ENCODE measurements around the gene NOP56. TPM values are rescaled to one million over a fixed set of nuclear protein-coding genes. Genes with fewer than 3 reads are reported as not detected.
A peak's percentile ranks its signal among the peaks of the same experiment; 100 is the strongest.

NOP56 gene
- total and polyA plus RNA-seq, 9 donors: 62.0 to 207 (median 134) TPM

- intact Hi-C loops (cut with DNase I): loop anchor here in 2 of 4 donors (10.0 kb wide), 1 partner anchor 135 kb away; no protein-coding TSS in a partner anchor
- Histone ChIP-seq H3K9me3 (no peaks in the 10 kb centered on the region), H3K4me1 (ENCODE audit: insufficient read depth) (peaks cover 5% of the 10 kb centered on the region), H3K36me3 (no peaks in the 10 kb centered on the region), H3K27ac (no peak overlapping the region), H3K4me3 (no peak overlapping the region), H3K27me3 (no peaks in the 10 kb centered on the region)
- no peak for DNase-seq
- TF ChIP-seq EP300 (IDR thresholded peaks at IDR 0.05) (no peak), POLR2A (IDR thresholded peaks at IDR 0.05) (no peak), CTCF (IDR thresholded peaks at IDR 0.05) (no peak)
- 76 to 88% (median 81%) methylated on average over 10 of the region's 10 CpGs for WGBS, 3 donors
Measured at GRCh38 chr20:2659547-2659946, 7.1 kb downstream of the NOP56 start.

- no peaks in the 10 kb centered on the region for H3K9me3 ChIP-seq
- H3K4me1 ChIP-seq (ENCODE audit: insufficient read depth): peaks cover 5% of the 10 kb centered on the region
- H3K27me3 ChIP-seq: no peaks in the 10 kb centered on the region
- intact Hi-C loops (cut with DNase I): no loop called here
- H3K27ac ChIP-seq: peak overlapping the region; percentile 56 to 91
- H3K4me3 ChIP-seq: peak overlapping the region; percentile 70
- DNase-seq: no peak
- no peaks in the 10 kb centered on the region for H3K36me3 ChIP-seq
- 4 to 6% (median 4%) methylated on average over 13 of the region's 13 CpGs for WGBS, 3 donors
- TF ChIP-seq CTCF (IDR thresholded peaks at IDR 0.05) (no peak), EP300 (IDR thresholded peaks at IDR 0.05) (no peak), POLR2A (IDR thresholded peaks at IDR 0.05) (no peak)
Measured at GRCh38 chr20:2663364-2663886, 11.0 kb downstream of the NOP56 start.

- Histone ChIP-seq H3K27ac (peak within 1 kb of the TSS; percentile 56 to 91), H3K36me3 (no peaks in the 10 kb centered on the region), H3K27me3 (no peaks in the 10 kb centered on the region), H3K9me3 (no peaks in the 10 kb centered on the region), H3K4me3 (peak within 1 kb of the TSS; percentile 70), H3K4me1 (ENCODE audit: insufficient read depth) (peaks cover 5% of the 10 kb centered on the region)
- DNase-seq: peak; percentile 89 to 95 (median 93)
- intact Hi-C loops (cut with DNase I): no loop called here
- 6 to 9% (median 8%) methylated on average over 43 to 49 of the region's 49 CpGs for WGBS, 3 donors
- TF ChIP-seq CTCF (IDR thresholded peaks at IDR 0.05) (no peak), POLR2A (IDR thresholded peaks at IDR 0.05) (peak; percentile 92), EP300 (IDR thresholded peaks at IDR 0.05) (peak; percentile 49)
Measured at GRCh38 chr20:2663887-2664719, 11.7 kb downstream of the NOP56 start, which contains the start of gene IDH3B. Gene IDH3B, minus strand, starts transcription at chr20:2664216. Its CDS starts 28 bp downstream, at chr20:2664188.

- no peak overlapping the region for H3K27ac ChIP-seq
- WGBS, 3 donors: 29 to 37% (median 32%) methylated on average over 4 of the region's 4 CpGs
Measured at GRCh38 chr20:2671977-2672376, 19.5 kb downstream of the NOP56 start.

More at GRCh38 chr20:2671977-2672376, 19.5 kb downstream of the NOP56 start:
- intact Hi-C loops (cut with DNase I): no loop called here
- Histone ChIP-seq H3K4me3 (no peak overlapping the region), H3K4me1 (ENCODE audit: insufficient read depth) (no peaks in the 10 kb centered on the region), H3K27me3 (no peaks in the 10 kb centered on the region), H3K36me3 (no peaks in the 10 kb centered on the region), H3K9me3 (no peaks in the 10 kb centered on the region)
- no peak for DNase-seq
- TF ChIP-seq CTCF (IDR thresholded peaks at IDR 0.05) (no peak), EP300 (IDR thresholded peaks at IDR 0.05) (no peak), POLR2A (IDR thresholded peaks at IDR 0.05) (no peak)
